Measurements from ENCODE around the gene SLC44A1. TPM values are rescaled to one million over a fixed set of nuclear protein-coding genes. Genes with fewer than 3 reads are reported as not detected.

SLC44A1 gene
- total and polyA plus RNA-seq, 10 of the 15 experiments (the other 5 are each of a cell fraction or from before 2014, with no cell fraction given) = 2.4 to 21.2 (median 12.4) TPM

DNA sequence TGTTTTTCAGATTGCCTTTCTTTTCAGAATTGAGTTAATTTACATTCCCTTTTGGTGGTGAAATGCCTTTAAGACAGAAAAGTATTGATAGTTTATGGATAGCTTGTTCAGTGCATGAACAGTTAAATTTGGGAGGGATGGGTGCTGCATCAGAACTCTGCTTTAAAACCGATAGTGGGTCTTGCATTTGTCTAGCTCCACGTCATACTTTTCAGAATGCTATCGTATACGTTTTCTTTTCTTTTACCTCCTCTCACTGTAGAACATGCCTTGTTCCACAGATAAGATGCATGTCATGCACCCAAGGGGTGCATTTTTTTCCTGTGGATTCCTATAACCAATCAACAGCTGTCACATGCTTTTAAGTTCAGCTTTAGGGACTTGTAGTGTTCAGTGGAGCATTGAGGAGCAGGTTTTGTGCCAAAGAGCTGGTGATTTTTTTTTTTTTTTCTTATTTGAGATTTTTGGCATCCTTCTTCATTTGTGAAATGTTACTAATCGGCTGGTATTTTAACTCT is 2.3 kb downstream of the SLC44A1 start:
- POLR2A ChIA-PET = interaction anchor here (0.6 to 1.2 kb wide), 2 partner anchors 121 to 123 kb away, joined by 4 to 6 read pairs; no protein-coding TSS in a partner anchor
- no TSS peak for BruUV-seq (replicated peaks)
- ATAC-seq (no peak), DNase-seq (ENCODE audit: low read depth, low spot score) (no peak), FAIRE-seq (no peak)
- H3K9ac ChIP-seq (ENCODE audit: control insufficient read depth, insufficient read depth, low read length) = no peak overlapping the region
- no peak overlapping the region for H3K4me2 ChIP-seq (ENCODE audit: control insufficient read depth, insufficient read depth)
- H3K36me3 ChIP-seq (ENCODE audit: control insufficient read depth in 2 of 2, insufficient read depth in 2 of 2, low read length in 1 of 2) = no peaks in the 10 kb centered on the region
- H3K9me3 ChIP-seq (replicated peaks; ENCODE audit: control insufficient read depth, insufficient read depth, low read length) = no peaks in the 10 kb centered on the region
- H3K4me3 ChIP-seq = no peak overlapping the region
- no peaks in the 10 kb centered on the region for H4K20me1 ChIP-seq (ENCODE audit: control insufficient read depth, insufficient read depth)
- H3K4me1 ChIP-seq (ENCODE audit: control insufficient read depth, insufficient read depth, low read length) = peaks cover 11% of the 10 kb centered on the region
- no peak overlapping the region for H2AFZ ChIP-seq (ENCODE audit: control insufficient read depth, low read depth, low read length)
- in situ Hi-C loops (cut with MboI) = no loop called here
- intact Hi-C loops (cut with micrococcal nuclease; ENCODE audit: unreplicated experiment) = loop anchor here (5.0 to 10.0 kb wide), 3 partner anchors 111 to 472 kb away; partner anchors contain the start of gene TMEM38B
- CTCF ChIA-PET = interaction anchor here (0.6 to 1.0 kb wide), 4 partner anchors 8 to 733 kb away, joined by 3 to 4 read pairs (median 4); no protein-coding TSS in a partner anchor
- H3K79me2 ChIP-seq (ENCODE audit: control insufficient read depth, insufficient read depth, low read length) = peaks cover 4% of the 10 kb centered on the region
- SMC1A ChIA-PET (ENCODE audit: uncharacterized antibody, unreplicated experiment) = interaction anchor here (1.0 to 1.3 kb wide), 7 partner anchors 10 to 169 kb away, joined by 3 to 4 read pairs (median 3); no protein-coding TSS in a partner anchor
- TF ChIP-seq NR2C1 (IDR thresholded peaks at IDR 0.05) (no peak), SPI1 (IDR thresholded peaks at IDR 0.05; ENCODE audit: borderline replicate concordance, insufficient read depth, low read depth, low read length) (no peak), CEBPB (IDR thresholded peaks at IDR 0.05; ENCODE audit: borderline replicate concordance in 1 of 2, low read depth in 2 of 2, low read length in 2 of 2) (no peak), RUNX3 (IDR thresholded peaks at IDR 0.05; ENCODE audit: low read length) (no peak), SUZ12 (IDR thresholded peaks at IDR 0.05; ENCODE audit: unreplicated experiment) (no peak), SP1 (IDR thresholded peaks at IDR 0.05; ENCODE audit: low read depth, low read length) (no peak), NRF1 (conservative IDR thresholded peaks at IDR 0.05; ENCODE audit: low read depth, low read length) (no peak), RCOR1 (conservative IDR thresholded peaks at IDR 0.05; ENCODE audit: low read depth, low read length) (no peak), CREB1 (IDR thresholded peaks at IDR 0.05; ENCODE audit: low read depth) (no peak)
- H3K27ac ChIP-seq (ENCODE audit: control insufficient read depth, insufficient read depth) = no peak overlapping the region
- WGBS (ENCODE audit: insufficient coverage, insufficient replicate concordance, low lambda C conversion rate, missing lambda C conversion rate) = 97% methylated on average over 5 of the region's 5 CpGs
- no peaks in the 10 kb centered on the region for H3K27me3 ChIP-seq (replicated peaks in 1 of 2; ENCODE audit: control insufficient read depth in 2 of 2, insufficient read depth in 2 of 2, low read length in 1 of 2)
- RAD21 ChIA-PET (ENCODE audit: unreplicated experiment) = interaction anchor here (0.8 to 1.7 kb wide), 4 partner anchors 17 to 384 kb away, joined by 3 read pairs; no protein-coding TSS in a partner anchor

Measured in GM12878 (cell line).